SH-SY5Y (cell line): Measurements from ENCODE around the gene POLE.

ENCODE experiments used
- GATA2 ChIP-seq: IDR thresholded peaks from 2 replicates; pipeline ENCODE4 v1.6.1; 2011; ENCODE audit warnings: mild to moderate bottlenecking, low read depth, low read length
- GATA3 ChIP-seq: IDR thresholded peaks from 2 replicates; pipeline ENCODE4 v1.6.1; 2011; ENCODE audit warnings: low read depth, mild to moderate bottlenecking, low read length, moderate library complexity

DNA sequence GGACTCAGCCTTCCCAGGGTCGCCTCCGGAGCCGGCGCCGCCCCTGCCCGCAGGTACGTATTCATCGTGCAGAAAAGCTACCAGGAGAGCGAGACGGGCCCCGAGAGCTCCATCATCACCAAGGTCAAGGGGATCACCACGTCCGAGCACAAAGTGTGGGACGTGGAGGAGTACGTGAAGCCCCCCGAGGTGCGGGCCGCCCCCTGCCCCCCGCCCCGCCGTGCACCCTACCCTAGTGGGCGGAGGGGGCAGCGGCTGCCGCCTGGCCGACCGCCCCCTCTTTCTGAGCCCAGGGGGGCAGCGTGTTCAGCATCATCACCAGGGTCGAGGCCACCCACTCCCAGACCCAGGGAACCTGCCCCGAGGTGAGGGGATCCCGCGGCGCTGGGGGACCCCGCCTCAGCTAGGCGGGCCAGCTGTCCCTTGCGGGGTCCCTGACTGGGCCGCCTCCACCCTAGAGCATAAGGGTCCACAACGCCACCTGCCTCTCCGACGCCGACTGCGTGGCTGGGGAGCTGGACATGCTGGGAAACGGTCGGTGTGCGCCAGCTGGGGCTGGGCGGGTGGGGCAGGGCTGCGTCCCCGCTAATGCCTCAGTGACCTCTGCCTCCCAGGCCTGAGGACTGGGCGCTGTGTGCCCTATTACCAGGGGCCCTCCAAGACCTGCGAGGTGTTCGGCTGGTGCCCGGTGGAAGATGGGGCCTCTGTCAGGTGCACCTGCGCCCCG is 67.6 kb downstream of the POLE start:
- no peak for TF ChIP-seq GATA3
- TF ChIP-seq GATA2: no peak
